CD14-positive monocyte (primary cell): ENCODE data around the gene MAT2A. TPM values are rescaled to one million over a fixed set of nuclear protein-coding genes. Genes with fewer than 3 reads are reported as not detected.
A peak's percentile ranks its signal among the peaks of the same experiment; 100 is the strongest.

Experiments used
- DNase-seq, 3 donors: peaks; one replicate each; pipeline ENCODE4 v3.0.0-alpha.2; 2011 to 2022
- H2AFZ ChIP-seq: 2 replicates; pipeline ENCODE4 v1.6.0; 2012; ENCODE audit warnings: mild to moderate bottlenecking, low read depth, low read length, inconsistent platforms; ENCODE audit not compliant: insufficient read depth, poor library complexity, severe bottlenecking
- H3K27ac ChIP-seq, 2 donors: 1 replicate in 1 of 2; 2 replicates in 1 of 2; pipeline ENCODE4 v1.5.1; 2012 to 2013; ENCODE audit warnings: low read length in 2 of 2, control low read depth in 1 of 2, inconsistent platforms in 1 of 2, low read depth in 1 of 2, mild to moderate bottlenecking in 1 of 2
- H3K27me3 ChIP-seq, 2 donors: one replicate each; pipeline versions ENCODE4 v1.6.0 to v1.6.1; 2011 to 2013; ENCODE audit warnings: low read length in 2 of 2; ENCODE audit not compliant: control insufficient read depth in 2 of 2, insufficient read depth in 2 of 2
- H3K36me3 ChIP-seq, 2 donors: replicated peaks in 1 of 2; 1 replicate in 1 of 2; 2 replicates in 1 of 2; pipeline versions ENCODE4 v1.5.1 to v1.6.1; 2012 to 2013; ENCODE audit warnings: low read length in 2 of 2, control low read depth in 1 of 2, inconsistent platforms in 1 of 2, mild to moderate bottlenecking in 1 of 2; ENCODE audit not compliant: insufficient read depth in 2 of 2, control insufficient read depth in 1 of 2
- H3K4me1 ChIP-seq, 2 donors: 1 replicate in 1 of 2; 2 replicates in 1 of 2; pipeline versions ENCODE4 v1.5.1 to v1.6.1; 2012 to 2013; ENCODE audit warnings: low read length in 2 of 2, control low read depth in 1 of 2, inconsistent platforms in 1 of 2, mild to moderate bottlenecking in 1 of 2, moderate library complexity in 1 of 2; ENCODE audit not compliant: insufficient read depth in 2 of 2, control insufficient read depth in 1 of 2
- H3K4me2 ChIP-seq: replicated peaks from 2 replicates; pipeline ENCODE3; 2012; ENCODE audit warnings: low read length, moderate library complexity, mild to moderate bottlenecking; ENCODE audit not compliant: poor library complexity, severe bottlenecking; ENCODE audit errors: extremely low read depth
- H3K4me3 ChIP-seq, 3 experiments: fragments of 200-600 bp in 1 of 3; sonication (generic) in 1 of 3; replicated peaks in 1 of 3; 1 replicate in 2 of 3; 2 replicates in 1 of 3; pipeline ENCODE4 v1.5.1; 2011 to 2013; ENCODE audit warnings: low read length in 3 of 3, mild to moderate bottlenecking in 3 of 3, control low read depth in 2 of 3, low read depth in 2 of 3, inconsistent platforms in 1 of 3, moderate library complexity in 1 of 3
- H3K79me2 ChIP-seq: 2 replicates; pipeline ENCODE4 v1.6.0; 2012; ENCODE audit warnings: mild to moderate bottlenecking, control low read depth, inconsistent platforms, low read length, moderate library complexity; ENCODE audit not compliant: insufficient read depth
- H3K9ac ChIP-seq: 2 replicates; pipeline ENCODE4 v1.6.0; 2017; ENCODE audit warnings: low read length, mild to moderate bottlenecking; ENCODE audit not compliant: insufficient read depth, poor library complexity, severe bottlenecking
- H3K9me3 ChIP-seq, 2 donors: replicated peaks in 1 of 2; 1 replicate in 1 of 2; 2 replicates in 1 of 2; pipeline versions ENCODE4 v1.5.1 to v1.6.1; 2012 to 2013; ENCODE audit warnings: low read length in 2 of 2, control low read depth in 1 of 2; ENCODE audit not compliant: control insufficient read depth in 1 of 2, insufficient read depth in 1 of 2
- H4K20me1 ChIP-seq: 2 replicates; pipeline ENCODE4 v1.6.0; 2012; ENCODE audit warnings: mild to moderate bottlenecking, low read length, control low read depth, moderate library complexity; ENCODE audit not compliant: insufficient read depth
- H3K27ac Mint-ChIP-seq, 7 donors: one replicate each; pipeline ENCODE4 v1.8.0; 2020; ENCODE audit warnings: mild to moderate bottlenecking in 7 of 7, mixed read lengths in 7 of 7, moderate library complexity in 6 of 7, inconsistent platforms in 2 of 7
- H3K27me3 Mint-ChIP-seq, 3 donors: one replicate each; pipeline ENCODE4 v1.8.0; 2021 to 2022; ENCODE audit warnings: low read depth in 3 of 3, mild to moderate bottlenecking in 3 of 3, mixed read lengths in 3 of 3, moderate library complexity in 3 of 3, inconsistent platforms in 1 of 3
- H3K36me3 Mint-ChIP-seq, 2 donors: one replicate each; pipeline ENCODE4 v1.8.0; 2020; ENCODE audit warnings: mixed read lengths in 2 of 2, inconsistent platforms in 1 of 2, mild to moderate bottlenecking in 1 of 2
- H3K4me1 Mint-ChIP-seq: one replicate; pipeline ENCODE4 v1.8.0; 2020; ENCODE audit warnings: mild to moderate bottlenecking, mixed read lengths
- H3K4me3 Mint-ChIP-seq, 2 donors: one replicate each; pipeline ENCODE4 v1.8.0; 2020; ENCODE audit warnings: mild to moderate bottlenecking in 2 of 2, mixed read lengths in 2 of 2, moderate library complexity in 1 of 2
- H3K9me3 Mint-ChIP-seq, 7 donors: one replicate each; pipeline ENCODE4 v1.8.0; 2020 to 2022; ENCODE audit warnings: mixed read lengths in 7 of 7, mild to moderate bottlenecking in 6 of 7, moderate library complexity in 6 of 7, inconsistent platforms in 2 of 7
- CTCF ChIP-seq: fragments of 200-600 bp; IDR thresholded peaks from one replicate; pipeline ENCODE4 v1.8.0; 2022; ENCODE audit warnings: antibody characterized with exemption, mild to moderate bottlenecking
- WGBS: methylation state at CpG from one replicate; pipeline ENCODE4 v1.1.5; 2013; ENCODE audit warnings: missing lambda C conversion rate; ENCODE audit not compliant: insufficient coverage; 5-methylcytosine and 5-hydroxymethylcytosine counted together
- intact Hi-C, 2 donors: fragments of 100-400 bp; cut with micrococcal nuclease; formaldehyde crosslinking; loops; one replicate each; pipeline versions ENCODE4 v1.15.0 to v1.15.1; 2023
- polyA plus RNA-seq, 3 donors: library from polyadenylated mRNA; depleted of rRNA in 1 of 3; unstranded in 2 of 3; stranded (reverse) in 1 of 3; fragments of 300-500 nt in 2 of 3; fragments of >200 nt in 1 of 3; fragmentation: Illumina TruSeq in 2 of 3; gene quantifications; 1 replicate in 2 of 3; 2 replicates in 1 of 3; pipeline ENCODE4 v1.2.3, GENCODE V29; 2012 to 2021

The MAT2A gene
- polyA plus RNA-seq, 3 donors, result 97.0 to 454 (median 117) TPM

- Mint-ChIP-seq H3K9me3 (no peaks in the 10 kb centered on the region), H3K27me3 (peaks cover 0 to 4% (median 2%) of the 10 kb centered on the region in 3 donors), H3K27ac (peak overlapping the region in 3 of 7 donors; percentile 77 to 81 (median 81)), H3K4me3 (no peak overlapping the region), H3K4me1 (peaks cover 28% of the 10 kb centered on the region), H3K36me3 (peaks cover 0 to 2% of the 10 kb centered on the region in 2 donors)
- Histone ChIP-seq H3K36me3 (no peaks in the 10 kb centered on the region), H3K79me2 (no peaks in the 10 kb centered on the region), H3K27ac (peak overlapping the region in 1 of 2 donors; percentile 59), H3K27me3 (no peaks in the 10 kb centered on the region), H3K4me2 (peak overlapping the region; percentile 17), H2AFZ (peak overlapping the region; percentile 72), H3K4me3 (no peak overlapping the region), H3K4me1 (peaks cover 24 to 27% of the 10 kb centered on the region in 2 donors), H3K9ac (no peak overlapping the region), H3K9me3 (no peaks in the 10 kb centered on the region), H4K20me1 (no peaks in the 10 kb centered on the region)
- WGBS, result no CpG with 5 or more reads among the region's 5 CpGs
- no peak for TF ChIP-seq CTCF
- intact Hi-C loops, result no loop called here
- no peak for DNase-seq
Observed at GRCh38 chr2:85523903-85524335, 15.0 kb upstream of the MAT2A start.

GRCh38 chr2:85524336-85524908, 14.5 kb upstream of the MAT2A start:
- no peak overlapping the region for H3K9ac ChIP-seq
- 4% methylated on average over 4 of the region's 8 CpGs for WGBS
- peak overlapping the region; percentile 17 for H3K4me2 ChIP-seq
- H2AFZ ChIP-seq, result peak overlapping the region; percentile 72
- H3K27ac Mint-ChIP-seq, result peak overlapping the region in 6 of 7 donors; percentile 28 to 81 (median 75)
- intact Hi-C loops, result no loop called here
- H3K36me3 ChIP-seq, result no peaks in the 10 kb centered on the region
- H3K79me2 ChIP-seq, result no peaks in the 10 kb centered on the region
- no peaks in the 10 kb centered on the region for H3K9me3 Mint-ChIP-seq
- H3K27me3 ChIP-seq, result no peaks in the 10 kb centered on the region
- peaks cover 24 to 27% of the 10 kb centered on the region in 2 donors for H3K4me1 ChIP-seq
- H3K27ac ChIP-seq, result peak overlapping the region; percentile 54 to 59
- H3K36me3 Mint-ChIP-seq, result peaks cover 0 to 2% of the 10 kb centered on the region in 2 donors
- no peaks in the 10 kb centered on the region for H3K9me3 ChIP-seq
- H3K4me1 Mint-ChIP-seq, result peaks cover 28% of the 10 kb centered on the region
- TF ChIP-seq CTCF, result no peak
- no peaks in the 10 kb centered on the region for H4K20me1 ChIP-seq
- H3K4me3 Mint-ChIP-seq, result peak overlapping the region; percentile 35 to 54
- no peak overlapping the region for H3K4me3 ChIP-seq
- DNase-seq, result peak in 2 of 3 donors; percentile 19 to 35
- H3K27me3 Mint-ChIP-seq, result peaks cover 2 to 4% (median 2%) of the 10 kb centered on the region in 3 donors
